ENCODE data around the gene LPXN.

LPXN gene

DNA sequence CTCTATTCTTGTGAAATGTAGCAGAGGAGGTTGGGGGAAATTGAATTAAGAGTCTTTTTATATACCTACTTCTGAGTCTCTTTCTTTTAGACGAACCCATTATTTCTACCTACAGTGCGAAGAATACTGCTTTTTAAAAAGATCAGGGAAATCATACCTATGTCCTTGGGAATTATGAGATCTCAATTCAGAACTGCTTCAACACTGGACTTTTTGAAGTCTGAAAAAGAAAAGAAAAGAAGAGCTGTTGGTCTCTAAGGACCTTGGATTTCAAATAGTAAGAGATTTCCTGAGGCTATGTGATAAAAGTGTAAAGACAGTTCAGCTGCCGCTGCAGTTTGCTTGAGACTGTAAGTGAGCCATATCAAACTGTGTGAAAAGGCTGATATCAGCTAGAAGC, 64.0 kb downstream of the LPXN start:
- no peak for DNase-seq

GRCh38 chr11:58509748-58510147, 65.9 kb downstream of the LPXN start:
- no peak for DNase-seq

DNA sequence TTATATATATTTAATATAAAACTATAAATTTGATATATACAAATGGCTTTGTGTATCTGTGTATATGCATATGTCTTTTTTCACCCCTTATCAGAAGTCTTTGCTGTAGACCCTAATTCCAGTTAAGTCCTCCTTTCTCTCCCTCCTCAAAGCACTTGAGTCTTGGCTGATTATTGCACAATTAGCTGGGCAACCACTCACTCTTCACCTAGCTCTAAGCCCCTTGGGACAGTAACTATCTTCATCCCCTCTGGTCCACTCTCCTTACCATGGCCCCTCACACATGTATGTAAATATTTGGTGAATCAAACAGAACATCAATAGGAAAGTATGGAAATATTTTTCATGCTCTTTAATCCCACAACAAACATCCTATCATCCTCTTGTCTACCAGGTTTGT, 66.8 kb downstream of the LPXN start:
- no peak for DNase-seq

- no peak for DNase-seq
These were observed 67.7 kb downstream of the LPXN start, which contains the start of gene OR5B21 for GRCh38 chr11:58508005-58508404. TSS of gene OR5B21 (minus strand) at chr11:58508105. CDS start at chr11:58508105, 0 bp downstream.

- DNase-seq = no peak
These were observed 68.3 kb downstream of the LPXN start for GRCh38 chr11:58507355-58507754.

DNA sequence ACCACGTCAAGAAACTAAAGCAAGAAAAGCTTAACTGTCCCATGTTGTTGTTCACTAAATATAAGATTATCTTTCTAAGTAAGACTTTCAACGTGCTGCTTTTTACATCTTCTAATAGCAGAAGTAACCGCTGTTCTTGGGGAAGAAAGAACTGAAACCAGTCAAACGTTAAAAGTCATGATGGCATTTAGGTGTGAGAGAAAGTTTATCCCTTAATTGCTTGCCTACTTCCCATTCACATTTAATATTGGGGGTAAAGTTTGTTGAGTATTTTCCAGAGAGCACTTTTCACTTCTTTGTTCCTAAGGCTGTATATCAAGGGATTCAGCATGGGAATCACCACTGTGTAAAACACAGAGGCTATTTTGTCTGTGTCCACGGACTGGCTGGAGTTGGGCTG, 68.7 kb downstream of the LPXN start:
- DNase-seq = no peak

GRCh38 chr11:58505849-58506248, 69.8 kb downstream of the LPXN start:
- DNase-seq = no peak

- DNase-seq = no peak
These were observed 71.4 kb downstream of the LPXN start for GRCh38 chr11:58504232-58504631.

GRCh38 chr11:58503361-58503856, 72.2 kb downstream of the LPXN start:
- no peak for DNase-seq

DNA sequence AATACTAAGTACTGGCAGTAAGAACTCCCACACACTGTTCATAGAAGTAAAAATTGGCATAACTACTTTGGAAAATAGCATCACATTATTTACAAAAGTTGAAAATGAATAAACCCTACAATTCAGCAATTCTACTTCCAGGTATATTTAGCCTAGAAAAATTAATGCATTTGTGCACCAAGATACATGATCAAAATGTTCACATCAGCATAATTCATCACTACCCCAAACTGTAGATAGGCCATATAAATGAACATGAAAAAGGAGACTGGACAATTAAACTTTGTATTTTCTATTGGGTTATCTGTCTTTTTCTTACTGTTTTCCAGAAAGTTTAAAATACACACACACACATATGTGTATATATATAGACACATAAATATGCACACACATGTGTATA, 73.7 kb downstream of the LPXN start:
- DNase-seq = no peak

GRCh38 chr11:58498464-58498863, 77.2 kb downstream of the LPXN start:
- no peak for DNase-seq

DNA sequence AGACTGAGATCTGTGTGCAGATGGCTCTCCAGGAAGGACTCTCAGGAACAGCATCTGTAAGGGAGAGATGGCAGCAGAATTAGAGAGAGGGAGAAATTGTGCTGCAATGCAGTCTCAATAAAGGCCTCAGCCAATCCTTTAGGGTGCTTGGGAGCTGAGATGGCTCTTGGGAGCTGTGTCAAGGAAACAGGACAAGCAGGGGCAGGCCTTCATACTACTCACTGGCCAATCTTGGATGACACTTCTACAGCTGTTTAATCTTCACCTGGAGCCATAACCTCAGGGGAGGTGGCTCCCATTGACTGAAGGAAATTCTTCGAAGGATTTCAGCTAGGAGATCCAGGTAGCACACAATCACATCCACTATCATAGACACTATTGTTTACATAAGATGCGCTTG, 77.7 kb downstream of the LPXN start:
- DNase-seq = no peak

- no peak for DNase-seq
These were observed 79.8 kb downstream of the LPXN start for GRCh38 chr11:58495906-58496305.

- DNase-seq = no peak
These were observed 81.6 kb downstream of the LPXN start for GRCh38 chr11:58494101-58494500.

GRCh38 chr11:58493676-58494075, 82.0 kb downstream of the LPXN start:
- no peak for DNase-seq

- DNase-seq = no peak
These were observed 84.8 kb downstream of the LPXN start for GRCh38 chr11:58490827-58491226.

DNA sequence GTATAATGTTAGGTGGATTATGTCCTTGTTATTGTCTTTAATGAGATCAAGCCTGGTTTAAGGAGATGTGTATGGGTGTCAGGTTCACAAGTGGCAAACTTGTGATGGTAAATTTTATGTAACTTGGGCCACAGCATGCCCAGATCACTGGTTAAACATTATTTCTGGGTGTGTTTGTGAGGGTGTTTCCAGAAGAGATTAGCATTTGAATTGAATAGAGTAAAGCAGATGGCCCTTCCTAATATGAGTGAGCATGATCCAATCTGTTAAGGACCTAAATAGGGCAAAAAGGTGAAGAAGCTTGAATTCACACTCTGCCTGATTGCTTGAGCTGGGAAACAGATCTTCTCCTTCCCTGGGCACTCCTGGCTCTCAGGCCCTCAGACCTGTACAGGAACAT, 88.5 kb downstream of the LPXN start:
- no peak for DNase-seq

DNA sequence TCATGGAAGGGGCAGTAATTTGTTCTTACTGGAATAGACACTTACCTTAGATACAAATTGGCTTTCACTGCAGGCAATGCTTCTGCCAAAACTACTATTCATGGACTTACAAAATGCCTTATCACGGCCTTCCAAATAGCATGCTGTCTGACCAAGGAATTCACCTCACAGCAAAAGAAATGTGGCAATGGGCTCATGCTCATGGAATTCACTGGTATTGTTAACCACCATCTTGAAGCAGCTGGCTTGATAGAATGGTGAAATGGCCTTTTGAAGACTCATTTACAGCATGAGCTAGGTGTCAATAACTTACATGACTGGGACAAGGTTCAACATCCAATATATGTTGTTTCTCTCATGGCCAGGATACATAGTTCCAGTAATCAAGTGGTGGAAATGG, 89.7 kb downstream of the LPXN start:
- no peak for DNase-seq

Data from AML-193 (cell line).